HG03045 (cell line): ENCODE results near the gene UTP18.
"Not testable (repeated sequence)": the region's sequence is repeated elsewhere in the genome, so short reads cannot be mapped to it uniquely, and the experiment has no call there.

Experiments
- ATAC-seq: cut with Tn5 transposase; IDR thresholded peaks from one replicate; pipeline ENCODE4 v1.9.1; 2021; ENCODE audit warnings: mild to moderate bottlenecking, moderate library complexity; ENCODE audit not compliant: unreplicated experiment

UTP18 gene

DNA sequence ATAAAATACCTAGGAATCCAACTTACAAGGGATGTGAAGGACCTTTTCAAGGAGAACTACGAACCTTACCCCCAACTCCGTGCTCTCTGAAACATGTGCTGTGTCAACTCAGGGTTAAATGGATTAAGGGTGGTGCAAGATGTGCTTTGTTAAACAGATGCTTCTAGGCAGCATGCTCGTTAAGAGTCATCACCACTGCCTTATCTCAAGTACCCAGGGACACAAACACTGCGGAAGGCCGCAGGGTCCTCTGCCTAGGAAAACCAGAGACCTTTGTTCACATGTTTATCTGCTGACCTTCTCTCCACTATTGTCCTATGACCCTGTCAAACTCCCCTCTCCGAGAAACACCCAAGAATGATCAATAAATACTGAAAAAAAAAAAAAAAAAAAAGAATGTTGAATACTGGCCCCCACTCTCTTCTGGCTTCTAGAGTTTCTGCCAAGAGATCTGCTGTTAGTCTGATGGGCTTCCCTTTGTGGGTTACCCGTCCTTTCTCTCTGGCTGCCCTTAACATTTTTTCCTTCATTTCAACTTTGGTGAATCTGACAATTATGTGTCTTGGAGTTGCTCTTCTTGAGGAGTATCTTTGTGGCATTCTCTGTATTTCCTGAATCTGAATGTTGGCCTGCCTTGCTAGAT is 70.6 kb downstream of the UTP18 start:
- not testable (repeated sequence) for ATAC-seq

GRCh38 chr17:51335006-51335590 is 74.8 kb downstream of the UTP18 start:
- ATAC-seq, result no peak

DNA sequence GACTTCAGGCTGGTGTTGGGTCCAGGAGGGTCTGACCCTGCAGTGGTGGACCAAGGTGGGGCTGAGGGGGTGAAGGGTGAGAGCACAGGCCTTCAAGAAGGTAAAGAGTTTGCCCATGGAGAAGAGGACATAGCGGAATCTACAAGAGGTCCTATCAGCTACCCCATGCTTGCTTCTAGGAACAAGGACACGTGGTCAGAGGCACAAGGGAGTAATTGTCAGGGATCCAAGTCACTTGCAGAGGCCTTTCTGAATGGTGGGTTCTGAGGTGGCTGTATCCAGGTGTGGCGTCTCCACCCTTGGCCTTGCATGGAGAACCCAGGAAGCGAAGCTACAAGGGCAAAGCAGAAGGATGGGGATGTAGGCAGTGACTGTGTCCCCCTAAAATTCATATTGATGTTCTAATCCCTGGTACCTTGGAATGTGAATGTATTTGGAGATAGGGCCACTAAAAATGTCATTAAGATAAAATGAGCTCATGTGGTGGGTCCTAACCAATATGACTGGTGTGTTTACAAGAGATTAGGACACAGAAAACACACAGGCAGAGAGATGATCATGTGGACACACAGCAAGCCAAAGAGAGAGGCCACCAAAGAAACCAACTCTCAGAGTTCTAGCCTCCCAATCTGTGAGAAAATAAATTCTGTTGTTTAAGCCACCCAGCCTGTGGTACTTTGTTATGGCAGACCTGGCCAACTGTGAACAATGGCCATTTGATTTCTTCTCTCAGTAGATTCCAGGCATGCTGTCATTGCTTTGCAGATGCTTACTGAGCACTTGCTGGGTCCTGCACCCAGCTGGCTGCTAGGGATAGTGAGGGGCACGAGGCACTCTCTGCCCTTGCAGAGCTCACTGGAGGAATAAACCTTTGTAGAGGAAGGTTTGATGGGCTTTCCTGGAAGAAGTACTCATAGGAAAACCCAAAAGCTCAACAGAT is 75.8 kb downstream of the UTP18 start:
- ATAC-seq, result no peak

- no peak for ATAC-seq
Observed at GRCh38 chr17:51341457-51341856, 81.1 kb downstream of the UTP18 start.

DNA sequence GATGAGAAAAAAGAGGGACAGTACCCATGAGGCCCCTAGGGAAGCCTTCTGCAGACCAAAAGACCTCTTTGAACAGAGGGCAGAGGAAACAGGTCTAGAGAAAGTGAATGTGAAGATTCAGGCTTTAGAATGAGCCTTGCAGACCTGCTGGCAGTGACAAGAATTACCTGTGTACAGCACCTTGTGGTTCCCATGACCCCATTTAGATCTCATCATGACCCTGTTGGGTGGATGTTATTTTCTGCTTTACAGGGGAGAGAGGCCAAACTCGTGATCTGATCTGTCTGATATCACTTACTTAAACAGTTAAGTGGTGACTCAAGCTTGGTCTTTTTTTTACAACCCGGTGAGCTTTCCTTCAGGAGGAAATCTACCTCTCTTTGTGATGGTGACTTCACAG is 81.9 kb downstream of the UTP18 start:
- ATAC-seq, result no peak

DNA sequence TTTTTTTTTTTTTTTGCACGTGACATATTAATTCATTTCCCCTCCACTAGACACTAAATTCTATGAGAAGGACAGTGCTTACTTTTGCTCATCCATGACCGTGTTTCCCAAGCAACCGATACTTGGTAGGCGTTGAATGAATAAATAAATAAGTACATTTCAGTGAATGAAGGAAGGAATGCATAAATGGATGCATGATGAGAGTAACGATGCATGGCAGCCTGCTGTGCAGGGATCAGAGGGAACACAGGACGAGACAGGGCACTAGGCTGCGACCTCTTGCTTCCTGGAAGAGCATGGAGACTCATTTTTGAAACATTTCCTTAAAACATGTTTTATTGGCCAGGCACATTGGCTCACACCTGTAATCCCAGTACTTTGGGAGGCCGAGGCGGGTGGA is 84.2 kb downstream of the UTP18 start:
- ATAC-seq, result no peak

GRCh38 chr17:51346218-51346982 is 86.1 kb downstream of the UTP18 start:
- no peak for ATAC-seq
